Measurements from ENCODE around the gene DOK3. TPM values are rescaled to one million over a fixed set of nuclear protein-coding genes. Genes with fewer than 3 reads are reported as not detected.
"Not testable (repeated sequence)": the region's sequence is repeated elsewhere in the genome, so short reads cannot be mapped to it uniquely, and the experiment has no call there.

Gene DOK3
- total RNA-seq, 1 donor from 2014 or later, result 4.3 TPM

DNA sequence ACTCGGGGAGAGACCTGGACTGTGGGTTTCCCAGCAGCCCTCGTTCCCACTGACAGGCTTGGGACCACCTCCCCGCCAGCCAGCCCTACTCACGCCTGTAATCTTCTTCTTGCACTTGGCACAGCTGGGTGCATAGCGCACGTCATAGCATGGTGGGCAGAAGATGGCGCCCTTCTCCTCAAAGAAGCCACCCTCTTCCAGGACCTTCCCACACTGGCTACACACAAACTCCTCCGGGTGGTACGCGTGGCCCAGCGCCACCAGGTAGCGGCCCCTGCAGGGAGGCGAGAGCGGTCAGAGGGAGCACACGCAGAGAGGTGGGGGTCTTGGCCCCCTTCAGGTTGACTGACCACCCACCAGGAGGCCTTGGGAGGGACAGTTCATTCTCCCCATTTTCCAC is 21.7 kb downstream of the DOK3 start:
- intact Hi-C loops (cut with micrococcal nuclease), result no loop called here

- intact Hi-C loops (cut with micrococcal nuclease), result no loop called here
Measured at GRCh38 chr5:177487144-177487543, 22.5 kb downstream of the DOK3 start.

- intact Hi-C loops (cut with micrococcal nuclease), result no loop called here
Measured at GRCh38 chr5:177486256-177486655, 23.4 kb downstream of the DOK3 start.

DNA sequence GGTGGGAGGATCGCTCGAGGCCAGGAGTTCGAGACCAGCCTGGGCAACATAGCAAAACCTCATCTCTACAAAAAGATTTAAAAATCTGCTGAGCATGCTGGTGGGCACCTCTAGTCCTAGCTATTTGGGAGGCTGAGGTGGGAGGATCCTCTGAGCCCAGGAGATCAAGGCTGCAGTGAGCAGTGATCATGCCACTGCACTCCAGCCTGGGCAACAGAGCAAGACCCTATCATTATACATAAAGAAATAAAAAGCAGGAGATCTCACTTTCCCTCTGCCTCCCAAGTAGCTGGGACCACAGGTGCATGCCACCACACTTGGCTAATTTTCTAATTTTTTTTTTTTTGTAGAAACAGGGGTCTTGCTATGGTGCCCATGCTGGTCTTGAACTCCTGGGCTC is 23.9 kb downstream of the DOK3 start:
- intact Hi-C loops (cut with micrococcal nuclease), result not testable (repeated sequence)

DNA sequence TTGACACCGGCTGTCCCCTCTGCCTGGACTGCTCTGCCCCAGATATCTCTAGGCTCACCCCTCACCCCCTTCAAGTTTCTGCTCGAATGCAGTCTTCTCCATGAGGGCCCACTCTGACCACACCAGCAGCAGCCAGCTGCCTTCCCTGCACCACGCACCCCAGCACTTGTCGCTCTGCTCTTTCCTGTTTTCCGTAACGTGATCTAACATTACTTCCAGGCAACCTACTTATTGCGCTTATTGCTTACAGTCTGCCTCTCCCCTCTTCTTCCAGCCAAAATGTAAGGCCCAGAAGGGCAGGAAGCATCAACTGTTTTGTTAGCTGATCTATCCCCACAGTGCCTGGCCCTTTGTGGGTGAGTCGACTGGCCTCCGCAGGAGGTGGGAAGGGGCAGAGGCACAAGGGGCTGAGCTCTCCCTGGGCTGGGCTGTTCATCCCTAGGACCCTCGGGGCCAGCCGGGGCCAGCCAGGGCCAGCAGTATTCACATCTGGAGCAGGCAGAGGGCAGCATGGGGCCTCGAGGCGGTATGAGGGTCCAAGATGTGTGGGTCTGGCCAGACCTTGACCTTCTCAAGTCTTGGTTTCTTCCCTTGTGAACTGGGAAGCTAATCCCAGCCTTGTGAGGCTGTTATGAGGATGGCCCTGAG is 24.6 kb downstream of the DOK3 start:
- intact Hi-C loops (cut with micrococcal nuclease), result no loop called here

GRCh38 chr5:177483994-177484901 is 25.4 kb downstream of the DOK3 start:
- intact Hi-C loops (cut with micrococcal nuclease), result no loop called here

GRCh38 chr5:177483042-177483441 is 26.6 kb downstream of the DOK3 start:
- intact Hi-C loops (cut with micrococcal nuclease), result no loop called here

GRCh38 chr5:177482359-177482795 is 27.2 kb downstream of the DOK3 start:
- intact Hi-C loops (cut with micrococcal nuclease), result no loop called here

DNA sequence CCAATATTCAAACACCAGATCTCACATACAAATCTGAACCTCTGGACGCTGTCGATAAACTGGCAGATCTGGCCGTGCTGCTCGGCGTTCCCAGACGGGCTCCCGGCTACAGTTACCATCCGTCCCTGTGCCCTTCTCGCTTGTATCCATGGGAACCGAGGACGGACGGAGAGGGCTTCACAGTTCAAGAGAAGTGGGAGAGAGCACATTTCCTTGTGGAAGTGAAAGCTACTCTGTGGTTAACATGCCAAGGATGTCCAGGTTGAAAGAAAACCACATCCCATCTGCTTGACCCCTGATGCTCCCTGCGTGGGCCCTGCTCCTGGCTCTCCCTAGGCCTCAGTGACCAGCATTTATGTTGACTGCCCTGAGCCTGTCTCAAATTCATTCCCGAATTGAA is 29.9 kb downstream of the DOK3 start:
- intact Hi-C loops (cut with micrococcal nuclease), result loop anchor here (2.0 kb wide), 1 partner anchor 17 kb away; the partner anchor contains the start of gene PDLIM7

DNA sequence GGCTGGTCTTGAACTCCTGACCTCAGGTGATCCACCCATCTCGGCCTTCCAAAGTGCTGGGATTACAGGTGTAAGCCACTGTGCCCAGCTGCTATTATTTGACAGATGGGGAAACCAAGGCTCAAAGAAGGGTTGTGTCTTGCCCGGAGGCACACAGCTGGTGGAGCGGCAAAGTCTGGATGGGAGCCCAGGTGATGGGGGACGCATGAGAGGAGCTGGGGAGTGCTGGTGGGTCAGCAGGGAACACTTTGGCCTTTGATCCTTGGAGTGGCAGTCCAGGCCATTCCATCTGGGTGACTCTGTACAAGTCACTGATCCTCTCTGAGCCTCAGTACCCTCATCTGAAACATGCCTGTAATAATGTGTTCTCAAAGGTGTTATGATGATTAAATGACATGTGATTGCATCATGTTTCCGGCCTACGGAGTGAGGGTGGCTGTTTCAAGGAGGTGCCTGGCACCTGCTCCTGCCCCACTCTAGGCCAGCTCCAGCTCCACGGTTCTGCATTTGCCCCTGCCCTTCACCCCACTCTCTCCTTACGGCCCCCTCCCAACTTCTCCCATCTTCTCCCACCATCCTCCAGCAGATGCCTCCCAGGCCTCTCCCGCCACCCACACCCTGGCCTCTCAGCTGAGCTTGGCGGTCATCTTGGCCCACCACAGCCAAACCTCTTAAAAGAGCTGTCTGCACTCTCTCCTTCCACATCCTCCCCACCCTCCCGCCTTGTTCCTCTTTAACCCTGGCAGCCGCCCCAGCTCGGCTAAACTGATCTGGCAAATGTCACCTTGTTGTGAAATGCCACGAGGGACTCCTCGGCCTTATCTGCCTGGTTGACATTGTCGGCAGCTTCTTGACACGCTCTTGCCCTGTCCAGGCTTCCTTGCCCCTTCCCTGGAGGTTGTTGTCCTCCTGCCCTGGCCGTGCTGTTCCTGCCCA is 30.6 kb downstream of the DOK3 start:
- intact Hi-C loops (cut with micrococcal nuclease), result loop anchor here (2.0 kb wide), 1 partner anchor 18 kb away; the partner anchor contains the start of gene PDLIM7

DNA sequence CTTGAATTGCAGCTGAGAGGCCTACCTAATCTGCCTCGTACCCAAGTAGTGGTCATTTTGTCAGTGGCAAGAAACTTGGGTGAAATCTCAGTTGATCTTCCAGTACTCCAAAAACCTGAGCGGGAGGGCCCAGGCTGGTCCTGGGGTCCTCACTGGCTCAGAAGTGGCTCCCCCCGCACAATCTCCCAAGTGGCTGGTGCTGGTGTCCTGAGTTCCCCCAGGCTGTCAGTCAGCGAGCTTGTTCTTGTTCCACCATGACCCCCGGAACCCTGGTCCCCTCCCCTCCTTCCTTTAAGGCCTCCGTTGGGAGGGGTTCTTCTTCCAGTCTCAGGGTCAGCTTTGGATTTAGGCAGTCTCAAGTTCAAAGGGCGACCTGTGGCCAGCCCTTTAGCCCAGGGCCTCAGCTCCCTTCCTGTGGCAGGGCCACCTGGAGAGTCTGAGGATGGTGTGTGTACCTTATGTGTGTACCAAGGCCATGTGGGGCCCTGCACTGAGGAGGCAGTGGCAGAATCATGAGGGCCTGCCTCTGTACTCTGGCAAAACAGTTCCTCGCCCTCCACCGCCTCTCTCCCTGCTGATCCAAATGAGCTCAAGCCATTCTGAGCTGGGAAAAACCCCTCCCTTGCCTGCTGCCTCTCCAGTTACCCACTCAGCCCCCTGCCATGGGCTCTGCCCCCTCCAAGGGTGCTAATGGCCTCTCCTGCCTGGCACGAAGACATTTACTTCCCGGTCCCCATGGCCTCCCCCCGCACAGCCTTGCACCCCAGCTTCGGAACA is 31.7 kb downstream of the DOK3 start:
- intact Hi-C loops (cut with micrococcal nuclease), result loop anchor here (2.0 kb wide), 1 partner anchor 19 kb away; the partner anchor contains the start of gene PDLIM7

- intact Hi-C loops (cut with micrococcal nuclease), result no loop called here
Measured at GRCh38 chr5:177476531-177477233, 32.9 kb downstream of the DOK3 start.

DNA sequence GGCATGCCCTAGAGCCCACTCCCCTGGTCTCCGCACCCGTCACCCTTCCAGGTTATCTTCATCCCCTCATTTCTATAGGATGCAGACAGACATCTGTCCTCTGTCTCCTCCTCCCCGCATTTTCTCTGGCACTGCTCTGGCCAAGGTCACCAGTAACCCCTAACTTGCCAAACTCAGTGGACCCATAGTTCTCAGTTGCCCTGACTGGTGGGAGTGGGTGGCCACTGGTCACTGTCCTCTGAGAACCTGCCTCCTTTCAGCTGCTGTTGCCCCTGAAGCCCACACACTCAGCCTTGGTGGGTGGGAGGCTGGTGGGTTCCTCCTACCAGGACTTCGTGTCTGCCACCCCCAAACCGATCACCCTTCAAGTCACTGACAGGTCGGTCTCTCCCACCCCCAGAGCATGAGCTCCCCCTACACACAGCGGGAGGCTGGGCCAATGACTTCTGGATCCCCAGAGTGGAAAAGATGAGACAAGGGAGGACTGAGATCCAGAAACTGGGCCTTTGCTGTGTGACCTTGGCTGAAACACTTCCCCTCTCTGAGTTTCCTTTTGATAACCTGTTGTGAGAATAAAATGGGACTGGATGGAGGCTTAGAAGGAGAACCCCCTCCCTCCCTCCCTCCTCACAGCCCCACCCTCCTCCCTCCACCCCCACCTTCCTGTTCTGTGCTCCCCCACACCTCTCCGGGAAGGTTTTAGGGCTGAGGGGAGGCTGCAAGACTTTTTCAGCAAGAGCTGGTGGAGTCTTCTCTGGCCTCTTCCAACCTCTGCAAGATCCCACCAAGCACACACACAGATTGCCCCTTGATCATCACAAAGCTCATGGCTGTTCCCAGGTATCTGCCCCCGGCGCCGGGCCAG is 33.8 kb downstream of the DOK3 start:
- intact Hi-C loops (cut with micrococcal nuclease), result no loop called here

DNA sequence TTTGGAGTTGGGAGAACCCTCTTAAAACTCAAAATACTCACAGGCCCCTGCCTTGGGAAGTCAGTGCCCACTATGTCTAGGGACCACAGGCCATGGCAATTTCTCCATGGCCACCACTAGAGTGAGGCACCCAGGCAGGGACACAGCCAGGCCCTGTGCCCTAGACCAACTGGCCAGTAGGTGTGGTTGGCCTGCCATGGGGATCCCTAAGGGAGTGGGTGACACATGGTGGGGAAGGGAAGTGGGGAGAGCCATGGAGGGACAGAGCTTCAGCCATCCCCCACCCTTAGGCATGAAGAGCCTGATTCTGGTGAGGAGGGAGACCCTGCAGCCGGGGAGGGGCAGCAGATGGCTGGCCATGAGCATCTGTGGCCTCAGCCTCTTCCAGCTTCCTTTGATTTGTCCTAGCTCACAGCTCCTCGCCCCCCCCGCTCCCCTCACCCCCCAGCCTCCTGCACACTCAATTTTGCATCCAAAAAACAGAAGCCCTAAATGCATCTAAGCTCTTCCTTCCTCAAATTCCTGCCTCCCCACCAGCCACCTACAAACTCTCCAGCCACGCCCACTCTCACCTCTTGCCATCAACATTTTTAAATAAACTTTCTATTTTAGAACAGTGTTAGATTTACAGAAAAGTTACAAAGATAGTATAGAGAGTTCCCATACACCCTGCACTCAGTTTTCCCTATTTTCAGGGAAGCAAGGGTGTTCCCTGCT is 34.6 kb downstream of the DOK3 start:
- intact Hi-C loops (cut with micrococcal nuclease), result no loop called here

- intact Hi-C loops (cut with micrococcal nuclease), result no loop called here
Measured at GRCh38 chr5:177474002-177474476, 35.6 kb downstream of the DOK3 start.

- intact Hi-C loops (cut with micrococcal nuclease), result loop anchor here (1.0 kb wide), 1 partner anchor 24 kb away; the partner anchor contains the start of gene PDLIM7
Measured at GRCh38 chr5:177473443-177474001, 36.1 kb downstream of the DOK3 start, which contains the start of gene DBN1. DBN1 (minus strand) TSS chr5:177473634; CDS start chr5:177473521, 113 bp downstream.

Data from T-helper 1 cell treated with Interleukin-12 subunit alpha and Interleukin-12 subunit beta and Interleukin-4 antibody, amounts not matched to agents 30 ng/mL and 1 ng/mL, for 36 hours (primary cell).